Epithelial cell of proximal tubule (primary cell): ENCODE data around the gene SHISAL2A. TPM values are rescaled to one million over a fixed set of nuclear protein-coding genes. Genes with fewer than 3 reads are reported as not detected.

Source experiments
- DNase-seq: peaks from one replicate; pipeline ENCODE4 v3.0.0-alpha.2; 2011; ENCODE audit warnings: low read depth
- H3K4me3 ChIP-seq: 2 replicates; pipeline ENCODE4 v1.5.1; 2011; ENCODE audit warnings: low read depth, mild to moderate bottlenecking, low read length
- CTCF ChIP-seq: conservative IDR thresholded peaks from 2 replicates; pipeline ENCODE4 v1.5.1; 2012; ENCODE audit warnings: low read depth, mild to moderate bottlenecking, low read length
- total RNA-seq: library from RNA; depleted of rRNA; stranded (reverse); fragments of >200 nt; gene quantifications from 2 replicates; pipeline ENCODE4 v1.2.3, GENCODE V29; 2015

The SHISAL2A gene
- total RNA-seq, result 0.17 TPM in 1 of 2 replicates, not detected in the other

- no peak for DNase-seq
- peak within 1 kb of the TSS; percentile 42 for H3K4me3 ChIP-seq
- TF ChIP-seq CTCF, result no peak
These were observed at the start of gene SHISAL2A for GRCh38 chr1:52632732-52633290. Gene SHISAL2A (plus strand): TSS chr1:52633168. CDS start chr1:52633494, 326 bp downstream.

GRCh38 chr1:52585474-52585873 lies 47.5 kb upstream of the SHISAL2A start:
- no peak for TF ChIP-seq CTCF
- DNase-seq, result no peak
- H3K4me3 ChIP-seq, result no peak overlapping the region

DNA sequence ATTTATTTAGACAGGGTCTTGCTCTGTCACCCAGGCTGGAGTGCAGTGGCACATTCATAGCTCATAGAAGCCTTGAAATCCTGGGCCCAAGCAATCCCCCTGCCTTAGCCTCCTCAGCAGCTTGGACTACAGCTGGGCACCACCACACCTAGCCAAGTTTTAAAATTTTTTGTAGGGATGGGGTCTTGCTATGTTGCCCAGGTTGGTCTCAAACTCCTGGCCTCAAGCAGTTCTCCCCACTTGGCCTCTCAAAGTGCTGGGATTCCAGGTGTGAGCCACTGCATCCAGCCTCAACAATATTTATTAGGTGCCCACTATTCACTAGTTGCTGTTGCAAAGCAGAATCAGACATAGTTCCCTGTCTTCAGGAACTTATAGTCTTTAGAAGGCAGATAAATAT lies 44.9 kb upstream of the SHISAL2A start:
- no peak for TF ChIP-seq CTCF
- H3K4me3 ChIP-seq, result no peak overlapping the region

GRCh38 chr1:52588535-52588934 lies 44.4 kb upstream of the SHISAL2A start:
- no peak for TF ChIP-seq CTCF
- no peak overlapping the region for H3K4me3 ChIP-seq
- no peak for DNase-seq

More for the DNA sequence above, 44.9 kb upstream of the SHISAL2A start:
- no peak for DNase-seq

GRCh38 chr1:52590266-52590665 lies 42.7 kb upstream of the SHISAL2A start:
- TF ChIP-seq CTCF, result no peak
- no peak overlapping the region for H3K4me3 ChIP-seq
- no peak for DNase-seq

- no peak for DNase-seq
- no peak for TF ChIP-seq CTCF
- no peak overlapping the region for H3K4me3 ChIP-seq
These were observed 40.2 kb upstream of the SHISAL2A start for GRCh38 chr1:52592637-52593323.

GRCh38 chr1:52593495-52593894 lies 39.5 kb upstream of the SHISAL2A start:
- TF ChIP-seq CTCF, result no peak
- DNase-seq, result no peak
- no peak overlapping the region for H3K4me3 ChIP-seq
